Measurements from ENCODE around the gene KRT74.

Gene KRT74

DNA sequence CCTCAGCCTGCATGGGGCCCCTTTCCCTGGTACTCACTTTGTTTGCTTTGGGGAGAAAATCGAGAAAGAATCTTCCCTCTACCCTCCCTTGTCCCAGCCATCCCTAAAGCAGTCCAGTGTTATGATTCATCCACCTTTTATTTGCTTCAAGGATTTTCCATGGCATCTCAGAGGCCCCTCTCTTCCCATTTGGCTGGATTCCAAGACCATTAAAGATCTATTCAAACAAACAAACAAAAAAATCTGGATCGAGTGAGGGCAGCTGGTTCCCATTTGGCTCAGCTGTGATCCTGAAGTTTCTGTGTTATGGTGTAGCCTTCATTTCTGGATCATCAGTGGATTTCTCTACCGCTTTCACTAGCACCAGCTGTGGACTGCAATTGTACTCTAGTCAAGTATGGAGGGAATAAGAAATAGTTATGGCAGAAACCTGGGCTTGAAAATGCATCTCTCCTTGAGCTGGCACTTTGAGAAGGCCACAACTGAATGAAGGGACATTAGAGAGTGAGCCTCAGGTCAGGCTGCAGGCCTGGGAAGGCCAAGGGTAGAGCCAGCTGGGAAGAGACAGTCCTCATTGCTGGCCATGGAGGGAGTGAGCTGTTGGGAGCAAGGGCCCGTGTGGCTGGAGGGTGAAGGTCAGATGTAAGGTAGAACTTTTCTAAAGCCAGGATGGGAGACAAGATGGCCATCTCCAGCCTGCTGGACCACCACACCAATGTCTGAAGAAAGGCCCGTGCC is 34.4 kb downstream of the KRT74 start:
- H3K4me3 ChIP-seq (ENCODE audit: low read depth, low read length): no peak overlapping the region
- TF ChIP-seq, protein P1, sequence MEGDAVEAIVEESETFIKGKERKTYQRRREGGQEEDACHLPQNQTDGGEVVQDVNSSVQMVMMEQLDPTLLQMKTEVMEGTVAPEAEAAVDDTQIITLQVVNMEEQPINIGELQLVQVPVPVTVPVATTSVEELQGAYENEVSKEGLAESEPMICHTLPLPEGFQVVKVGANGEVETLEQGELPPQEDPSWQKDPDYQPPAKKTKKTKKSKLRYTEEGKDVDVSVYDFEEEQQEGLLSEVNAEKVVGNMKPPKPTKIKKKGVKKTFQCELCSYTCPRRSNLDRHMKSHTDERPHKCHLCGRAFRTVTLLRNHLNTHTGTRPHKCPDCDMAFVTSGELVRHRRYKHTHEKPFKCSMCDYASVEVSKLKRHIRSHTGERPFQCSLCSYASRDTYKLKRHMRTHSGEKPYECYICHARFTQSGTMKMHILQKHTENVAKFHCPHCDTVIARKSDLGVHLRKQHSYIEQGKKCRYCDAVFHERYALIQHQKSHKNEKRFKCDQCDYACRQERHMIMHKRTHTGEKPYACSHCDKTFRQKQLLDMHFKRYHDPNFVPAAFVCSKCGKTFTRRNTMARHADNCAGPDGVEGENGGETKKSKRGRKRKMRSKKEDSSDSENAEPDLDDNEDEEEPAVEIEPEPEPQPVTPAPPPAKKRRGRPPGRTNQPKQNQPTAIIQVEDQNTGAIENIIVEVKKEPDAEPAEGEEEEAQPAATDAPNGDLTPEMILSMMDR (IDR thresholded peaks at IDR 0.05; ENCODE audit: control insufficient read depth, extremely low read depth, insufficient read depth): no peak
- peak; percentile 36 for DNase-seq (ENCODE audit: low read depth)

DNA sequence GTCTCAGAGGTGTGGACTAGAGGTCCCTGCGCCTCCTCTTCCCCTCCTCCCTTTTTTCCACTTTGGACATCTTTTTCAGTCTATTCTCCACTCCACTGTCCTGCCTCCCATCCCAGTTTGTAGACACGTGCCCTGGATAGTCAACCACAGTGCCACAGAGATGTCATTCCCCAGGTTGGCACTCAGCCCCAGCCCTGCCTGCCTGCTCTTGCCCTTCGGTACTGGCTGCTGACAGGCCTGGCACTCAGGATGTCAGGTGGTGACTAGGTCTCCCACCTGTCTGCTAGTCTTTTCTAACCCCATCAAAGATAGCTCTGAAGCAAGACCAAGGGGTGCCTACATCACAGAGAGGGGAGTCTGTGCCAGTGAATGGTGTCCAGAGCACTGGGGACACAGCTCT is 36.5 kb downstream of the KRT74 start:
- DNase-seq (ENCODE audit: low read depth): no peak
- H3K4me3 ChIP-seq (ENCODE audit: low read depth, low read length): no peak overlapping the region
- TF ChIP-seq, protein P1 (IDR thresholded peaks at IDR 0.05; ENCODE audit: control insufficient read depth, extremely low read depth, insufficient read depth): no peak

DNA sequence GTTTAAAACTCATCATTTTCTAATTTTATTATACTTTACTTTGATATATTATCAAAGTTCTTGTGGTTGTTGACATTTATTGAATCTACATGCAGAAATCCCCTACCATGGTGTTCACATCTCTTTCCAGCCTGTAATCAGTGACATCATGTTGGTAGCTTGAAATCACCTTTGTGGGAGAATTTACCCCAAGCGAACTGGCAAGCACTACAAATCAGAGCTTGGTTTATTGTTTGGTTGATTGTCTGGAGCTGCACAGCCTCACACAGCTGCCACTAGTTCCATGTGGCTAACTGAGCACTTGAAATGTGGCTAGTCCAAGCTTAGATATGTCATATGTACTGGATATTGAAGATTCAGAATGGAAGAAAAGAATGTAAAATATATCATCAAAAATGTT is 38.1 kb downstream of the KRT74 start:
- TF ChIP-seq, protein P1 (IDR thresholded peaks at IDR 0.05; ENCODE audit: control insufficient read depth, extremely low read depth, insufficient read depth): no peak
- no peak overlapping the region for H3K4me3 ChIP-seq (ENCODE audit: low read depth, low read length)
- DNase-seq (ENCODE audit: low read depth): no peak

DNA sequence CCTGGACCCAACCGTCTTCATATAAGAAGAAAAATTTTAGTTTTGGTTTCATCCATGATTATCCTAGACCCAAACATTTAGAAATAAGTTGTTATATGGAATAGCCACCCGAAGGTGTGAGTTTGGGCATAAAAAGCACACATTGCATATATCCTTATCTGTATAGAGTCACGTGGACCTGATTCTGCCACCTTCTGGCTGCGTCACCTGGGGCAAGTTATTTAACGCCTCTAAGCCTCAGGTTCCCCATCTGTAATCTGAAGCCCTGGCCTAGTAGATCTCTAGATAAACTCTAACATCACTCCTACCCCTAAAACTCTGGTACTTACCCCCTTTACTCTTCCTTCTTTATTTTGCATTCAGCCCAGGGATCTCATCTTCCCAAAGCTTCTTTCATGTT is 39.2 kb downstream of the KRT74 start:
- TF ChIP-seq, protein P1 (IDR thresholded peaks at IDR 0.05; ENCODE audit: control insufficient read depth, extremely low read depth, insufficient read depth): peak; percentile 24; the same call in 1 of the 2 replicates
- H3K4me3 ChIP-seq (ENCODE audit: low read depth, low read length): no peak overlapping the region
- DNase-seq (ENCODE audit: low read depth): no peak

DNA sequence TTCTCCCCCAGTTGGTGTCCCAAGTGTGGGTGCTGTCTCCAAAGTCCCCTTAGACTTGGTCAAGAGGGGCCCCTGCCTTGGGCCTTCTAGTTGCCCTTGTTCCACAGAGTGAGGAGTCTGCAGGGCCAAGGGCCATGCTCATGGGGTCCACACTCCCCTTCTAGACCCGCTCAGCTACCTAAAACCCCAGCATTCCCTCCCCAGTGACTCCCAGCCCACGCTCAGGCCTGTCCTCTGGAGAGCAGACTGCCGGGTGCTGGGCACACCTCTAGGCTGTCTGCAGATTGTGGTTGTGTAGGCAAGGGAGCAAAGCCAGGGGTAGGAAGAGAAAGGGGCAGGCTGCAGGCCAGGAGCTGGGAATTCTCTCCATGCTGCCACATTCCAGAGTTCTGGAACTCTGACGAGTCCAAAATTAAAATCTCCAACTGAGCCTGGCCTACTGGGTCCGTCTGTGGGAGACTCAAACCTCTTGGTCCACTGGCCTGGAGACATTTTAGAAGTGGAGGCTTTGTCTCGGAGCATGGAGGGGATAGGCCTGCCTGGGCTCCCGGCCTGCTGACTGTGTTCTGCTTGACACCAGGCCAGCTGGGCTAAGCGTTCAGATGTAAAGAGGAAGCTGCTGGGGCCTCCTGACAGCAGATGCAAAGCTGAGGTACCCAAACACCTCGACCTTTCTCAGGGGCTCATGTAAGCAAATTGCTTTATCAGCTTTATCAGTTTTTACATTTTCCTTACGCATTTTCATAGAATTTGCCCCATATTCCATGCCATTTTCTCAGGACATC is 39.8 kb downstream of the KRT74 start:
- H3K4me3 ChIP-seq (ENCODE audit: low read depth, low read length): no peak overlapping the region
- TF ChIP-seq, protein P1 (IDR thresholded peaks at IDR 0.05; ENCODE audit: control insufficient read depth, extremely low read depth, insufficient read depth): no peak
- no peak for DNase-seq (ENCODE audit: low read depth)

DNA sequence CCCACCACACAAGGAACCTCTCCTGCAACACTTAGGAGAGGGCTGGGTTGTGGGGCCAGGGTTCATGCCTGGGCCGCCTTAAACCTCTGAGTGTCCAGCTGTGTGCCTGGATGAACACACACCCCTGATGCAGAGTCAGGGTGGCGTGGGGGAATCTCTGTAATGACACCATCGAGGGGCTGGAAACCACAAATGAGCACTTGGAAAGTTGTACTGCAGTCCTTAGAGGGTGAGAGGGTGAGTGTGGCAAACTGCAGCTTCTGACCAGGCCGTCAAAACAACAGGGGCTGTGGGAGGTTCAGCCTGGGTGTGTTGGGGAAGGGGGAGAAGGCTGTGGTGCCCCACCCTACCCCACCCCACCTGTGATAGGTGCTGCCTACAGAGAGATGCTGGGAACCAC is 41.0 kb downstream of the KRT74 start:
- H3K4me3 ChIP-seq (ENCODE audit: low read depth, low read length): no peak overlapping the region
- TF ChIP-seq, protein P1 (IDR thresholded peaks at IDR 0.05; ENCODE audit: control insufficient read depth, extremely low read depth, insufficient read depth): no peak
- no peak for DNase-seq (ENCODE audit: low read depth)

Measured in LNCaP clone FGC (cell line).